PFSK-1 (cell line): ENCODE data around the gene MARF1.

Experiments
- POLR2AphosphoS5 ChIP-seq: IDR thresholded peaks from 2 replicates; pipeline ENCODE4 v1.6.1; 2012; ENCODE audit warnings: low read depth, mild to moderate bottlenecking, control low read depth, low read length, moderate library complexity
- REST ChIP-seq, 2 experiments: IDR thresholded peaks; 2 replicates each; pipeline versions ENCODE4 v1.6.1 to v1.8.0; 2011 to 2012; ENCODE audit warnings: low read depth in 2 of 2, low read length in 2 of 2, control low read depth in 1 of 2, inconsistent platforms in 1 of 2, mild to moderate bottlenecking in 1 of 2, moderate library complexity in 1 of 2; ENCODE audit not compliant: insufficient read depth in 1 of 2
- TAF1 ChIP-seq: IDR thresholded peaks from 2 replicates; pipeline ENCODE4 v1.6.1; 2012; ENCODE audit warnings: low read length, control low read depth, borderline replicate concordance; ENCODE audit not compliant: insufficient read depth

DNA sequence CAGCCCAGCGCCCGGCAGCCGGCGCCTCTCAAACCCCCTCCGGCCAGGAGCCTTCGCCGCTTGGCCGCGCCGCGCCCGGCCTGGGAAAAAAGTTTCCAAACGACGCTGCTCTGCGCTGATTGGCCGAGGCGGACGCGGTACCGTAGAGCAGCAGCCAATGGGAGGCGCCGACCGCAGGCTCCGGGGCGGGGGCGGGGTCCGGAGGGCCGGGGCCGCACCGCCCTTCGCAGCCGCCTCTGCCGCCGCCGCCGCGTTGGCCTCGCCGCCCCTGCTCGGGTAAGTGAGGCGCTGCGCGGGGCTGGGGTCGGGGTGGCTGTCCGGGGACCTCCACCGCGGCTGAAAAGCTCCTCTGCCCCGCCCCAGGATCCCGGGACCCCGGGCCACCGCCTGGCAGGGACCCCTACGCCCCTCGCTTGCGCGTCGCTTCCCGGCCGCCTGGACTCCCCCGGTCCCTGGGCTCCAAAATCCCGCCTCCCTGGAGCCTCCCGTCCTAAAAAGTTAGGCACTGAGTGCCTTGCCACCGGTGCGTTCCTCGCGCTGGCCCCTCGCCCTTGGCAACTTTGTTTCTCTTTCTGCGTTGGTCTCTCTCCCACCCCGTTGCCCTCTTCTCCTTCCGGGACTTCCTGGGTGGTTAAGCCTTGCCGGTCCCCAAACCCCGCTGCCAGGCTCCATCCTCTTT, 7.2 kb upstream of the MARF1 start, which contains the start of gene NDE1:
- TF ChIP-seq POLR2AphosphoS5 (peak; percentile 74), REST (IDR thresholded peaks at IDR 0.05; ENCODE audit: insufficient read depth in 1 of 2, low read depth in 2 of 2, low read length in 2 of 2) (peak in 1 of 2 experiments; percentile 18; a peak in 1 of 4 replicates), TAF1 (peak; percentile 64)
